Fibroblast of lung (primary cell): ENCODE data around the gene RASSF9.

ENCODE experiments used
- EZH2 ChIP-seq: IDR thresholded peaks from 2 replicates; pipeline ENCODE4 v1.5.1; 2012; ENCODE audit warnings: low read length, control low read depth, mild to moderate bottlenecking; ENCODE audit errors: missing control alignments
- TF ChIP-seq, protein P1 (sequence below), 2 donors: IDR thresholded peaks in 1 of 2; conservative IDR thresholded peaks in 1 of 2; 1 replicate in 1 of 2; 2 replicates in 1 of 2; pipeline ENCODE4 v1.5.1; 2011 to 2012; ENCODE audit warnings: low read length in 2 of 2, control low read depth in 1 of 2, inconsistent platforms in 1 of 2, low read depth in 1 of 2, mild to moderate bottlenecking in 1 of 2

DNA sequence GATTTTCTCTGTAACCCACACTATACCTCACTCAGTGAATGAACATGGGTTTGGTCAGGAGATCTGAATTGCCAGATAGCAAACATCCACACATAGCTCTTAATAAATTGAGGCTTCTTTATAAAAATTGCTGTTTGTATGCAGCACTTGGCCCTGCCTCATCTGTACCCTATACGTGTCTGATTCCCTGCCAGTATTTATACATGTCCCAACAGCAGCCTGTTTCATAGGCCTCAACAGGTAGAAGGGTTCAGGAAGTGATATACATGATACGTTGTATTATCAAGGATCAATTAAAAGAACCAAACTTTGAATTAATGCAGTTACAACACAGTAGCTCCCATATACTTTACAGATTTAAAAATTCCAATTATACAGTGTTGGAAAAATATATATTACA lies 32.3 kb downstream of the RASSF9 start:
- no peak for TF ChIP-seq EZH2
- TF ChIP-seq, protein P1, sequence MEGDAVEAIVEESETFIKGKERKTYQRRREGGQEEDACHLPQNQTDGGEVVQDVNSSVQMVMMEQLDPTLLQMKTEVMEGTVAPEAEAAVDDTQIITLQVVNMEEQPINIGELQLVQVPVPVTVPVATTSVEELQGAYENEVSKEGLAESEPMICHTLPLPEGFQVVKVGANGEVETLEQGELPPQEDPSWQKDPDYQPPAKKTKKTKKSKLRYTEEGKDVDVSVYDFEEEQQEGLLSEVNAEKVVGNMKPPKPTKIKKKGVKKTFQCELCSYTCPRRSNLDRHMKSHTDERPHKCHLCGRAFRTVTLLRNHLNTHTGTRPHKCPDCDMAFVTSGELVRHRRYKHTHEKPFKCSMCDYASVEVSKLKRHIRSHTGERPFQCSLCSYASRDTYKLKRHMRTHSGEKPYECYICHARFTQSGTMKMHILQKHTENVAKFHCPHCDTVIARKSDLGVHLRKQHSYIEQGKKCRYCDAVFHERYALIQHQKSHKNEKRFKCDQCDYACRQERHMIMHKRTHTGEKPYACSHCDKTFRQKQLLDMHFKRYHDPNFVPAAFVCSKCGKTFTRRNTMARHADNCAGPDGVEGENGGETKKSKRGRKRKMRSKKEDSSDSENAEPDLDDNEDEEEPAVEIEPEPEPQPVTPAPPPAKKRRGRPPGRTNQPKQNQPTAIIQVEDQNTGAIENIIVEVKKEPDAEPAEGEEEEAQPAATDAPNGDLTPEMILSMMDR (conservative IDR thresholded peaks at IDR 0.05 in 1 of 2, IDR thresholded peaks at IDR 0.05 in 1 of 2; ENCODE audit: low read depth in 1 of 2, low read length in 2 of 2): no peak
